GM21390 (cell line): ENCODE data around the gene SESN1.
"Not testable (repeated sequence)": the region's sequence is repeated elsewhere in the genome, so short reads cannot be mapped to it uniquely, and the experiment has no call there.

ENCODE experiments used
- ATAC-seq: cut with Tn5 transposase; IDR thresholded peaks from one replicate; pipeline ENCODE4 v1.9.1; 2021; ENCODE audit not compliant: unreplicated experiment

SESN1 gene

DNA sequence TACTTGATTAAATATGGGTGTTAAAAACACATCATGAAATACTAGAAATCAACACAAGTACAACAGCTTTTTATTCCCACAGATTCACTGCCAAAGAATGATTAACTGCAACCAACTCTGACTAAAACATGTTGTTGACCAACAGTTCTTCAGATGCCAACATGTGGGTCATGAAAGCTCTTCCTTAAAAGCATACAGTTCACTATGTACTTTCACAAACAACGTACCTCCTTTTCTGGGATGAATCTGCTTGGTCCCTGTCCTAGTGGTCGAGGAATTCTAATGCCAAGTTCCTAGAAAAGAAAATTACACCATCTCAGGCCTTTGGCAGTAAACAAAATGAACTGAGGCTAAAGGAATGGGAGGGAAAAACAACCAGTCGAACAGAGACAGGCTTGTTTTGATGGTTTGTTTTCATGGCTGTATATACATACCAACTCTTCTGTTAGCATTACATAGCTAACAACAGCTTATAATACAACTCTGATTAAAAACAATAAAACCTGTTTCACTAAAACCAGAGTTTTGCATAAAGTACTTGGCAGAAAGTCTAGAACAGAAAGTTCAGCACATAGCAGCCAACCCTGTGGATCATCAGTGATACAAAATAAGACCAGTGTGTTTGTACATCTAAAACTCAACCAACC, 92.5 kb downstream of the SESN1 start:
- ATAC-seq: no peak

DNA sequence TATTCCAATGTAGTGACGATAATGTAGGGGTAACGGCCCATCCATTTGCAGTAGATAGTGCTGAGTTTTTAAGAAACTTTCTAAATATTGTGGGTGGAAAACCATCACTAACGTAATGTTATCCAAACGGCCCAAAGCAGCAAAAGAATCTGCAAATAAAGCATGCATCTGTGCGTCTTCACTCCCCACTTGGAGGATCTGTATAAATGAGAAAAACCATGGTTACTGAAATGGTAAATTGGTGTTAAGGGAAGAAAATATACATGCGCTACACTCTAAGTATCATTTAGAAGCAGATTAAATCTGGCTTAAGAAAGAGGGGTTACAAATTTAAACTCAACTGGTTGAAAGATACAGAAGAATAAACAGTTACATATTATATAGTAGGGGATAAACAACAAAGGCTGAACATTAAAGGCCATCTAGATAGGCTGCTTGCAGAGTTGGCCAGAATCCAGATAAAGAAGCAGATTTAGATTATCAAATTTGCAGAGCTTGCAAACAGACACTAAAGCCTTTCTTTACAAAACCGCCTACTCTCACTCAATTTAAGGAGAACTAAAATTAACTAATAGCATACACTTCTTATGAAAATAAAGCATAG, 93.3 kb downstream of the SESN1 start:
- ATAC-seq: no peak

DNA sequence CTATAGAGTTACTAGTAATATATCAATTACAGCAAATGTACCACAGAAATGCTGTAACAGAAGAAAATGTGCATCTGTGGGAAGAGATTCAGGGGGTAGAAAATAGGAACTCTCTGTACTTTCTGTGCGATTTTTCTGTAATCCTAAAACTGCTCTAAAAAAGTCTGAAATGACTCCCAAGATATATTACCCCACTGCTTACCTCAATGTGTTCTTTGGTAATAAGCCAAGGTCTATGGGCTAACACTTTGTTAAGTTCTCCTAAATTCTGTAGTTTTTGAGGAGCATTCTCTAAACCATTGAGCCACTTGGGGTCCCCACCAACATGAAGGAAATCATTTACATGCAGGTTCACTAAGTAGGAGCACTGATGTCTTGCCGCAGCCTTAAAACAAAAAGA, 94.4 kb downstream of the SESN1 start:
- ATAC-seq: no peak

DNA sequence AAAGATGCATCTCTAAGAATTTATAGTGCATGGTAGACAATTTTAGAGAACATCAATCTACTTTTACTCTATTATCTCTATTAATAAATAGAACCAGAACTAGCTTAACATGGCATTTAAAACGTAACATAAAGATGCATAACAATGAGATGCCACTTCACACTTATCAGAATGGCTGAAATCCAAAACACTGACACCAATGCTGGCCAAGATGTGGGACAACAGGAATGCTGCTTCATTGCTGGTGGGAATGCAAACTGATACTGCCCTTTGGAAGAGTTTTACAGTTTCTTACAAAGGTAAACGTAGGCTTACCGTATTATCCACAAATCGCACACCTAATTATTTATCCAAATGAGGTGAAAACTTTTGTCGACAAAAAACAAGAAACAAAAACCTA, 95.2 kb downstream of the SESN1 start:
- ATAC-seq: no peak

DNA sequence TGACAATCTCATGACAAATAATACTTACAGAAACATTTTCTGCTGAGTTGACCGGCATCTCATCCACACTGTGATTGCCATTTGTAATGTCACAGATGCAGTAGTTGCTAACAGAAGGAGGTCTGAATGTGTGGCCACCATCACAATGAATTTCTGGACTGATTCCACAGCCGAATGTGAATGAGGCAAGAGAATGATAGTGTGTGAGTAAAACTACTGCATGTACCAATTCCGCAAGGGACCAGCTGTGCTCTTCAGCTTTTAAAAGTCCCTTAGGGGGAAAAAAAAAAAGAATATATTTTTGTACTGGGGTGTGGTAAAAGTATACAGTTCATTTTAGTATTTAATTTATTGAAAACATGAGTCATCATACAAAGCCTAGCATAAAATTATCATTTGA, 96.2 kb downstream of the SESN1 start:
- no peak for ATAC-seq

DNA sequence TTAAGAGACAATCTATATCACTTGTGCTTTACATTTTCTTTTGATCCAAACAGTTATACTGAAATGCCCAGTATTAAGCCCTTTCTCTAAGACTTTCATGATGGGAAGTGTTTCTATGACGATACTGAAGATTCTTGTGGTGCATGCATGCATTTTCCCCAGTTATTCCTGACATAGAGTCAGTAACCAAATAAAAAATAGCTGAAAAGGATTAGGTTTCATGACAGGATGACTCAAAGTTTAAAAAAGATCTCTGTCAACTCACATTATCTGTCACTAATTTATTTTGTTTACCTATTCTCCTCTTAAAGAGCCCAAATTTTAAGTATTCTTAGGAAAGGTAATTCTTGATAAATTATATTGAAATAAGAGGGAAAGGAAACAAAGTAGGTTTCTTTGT, 98.4 kb downstream of the SESN1 start:
- ATAC-seq: no peak

DNA sequence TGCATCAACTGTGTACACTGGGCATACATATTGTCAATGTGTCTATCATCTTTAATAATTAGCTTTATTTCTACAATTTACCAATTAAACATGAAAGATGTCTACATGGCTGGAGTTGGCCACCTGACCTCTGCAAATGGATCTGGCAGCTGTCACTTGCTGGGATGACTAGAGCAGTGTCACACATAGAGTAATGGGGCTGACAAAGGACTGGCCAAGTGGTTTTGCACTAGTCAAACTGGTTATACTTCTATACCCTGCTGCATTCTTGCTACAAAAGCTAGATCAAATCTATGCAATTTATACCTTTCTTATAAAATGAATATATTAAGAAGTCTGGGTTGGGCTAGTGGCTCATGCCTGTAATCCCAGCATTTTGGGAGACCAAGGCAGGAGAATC, 99.3 kb downstream of the SESN1 start:
- ATAC-seq: no peak

DNA sequence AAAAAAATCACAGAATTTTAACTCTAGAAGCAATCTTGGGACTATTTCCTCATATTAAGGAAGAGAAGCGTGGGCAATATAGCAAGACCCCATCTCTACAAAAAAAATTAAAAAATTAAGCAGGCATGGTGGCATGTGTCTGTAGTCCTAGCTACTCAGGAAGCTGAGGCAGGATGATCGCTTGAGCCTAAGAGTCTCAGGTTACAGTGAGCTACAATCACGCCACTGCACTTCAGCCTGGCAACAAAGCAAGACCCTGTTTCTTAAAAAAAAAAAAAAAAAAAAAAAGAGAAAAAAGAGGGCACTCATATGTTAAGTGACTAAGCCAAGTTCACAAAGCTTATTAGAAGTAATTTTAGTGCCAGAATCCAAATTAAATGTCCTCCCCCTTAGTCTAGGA, 100.8 kb downstream of the SESN1 start:
- ATAC-seq: no peak

DNA sequence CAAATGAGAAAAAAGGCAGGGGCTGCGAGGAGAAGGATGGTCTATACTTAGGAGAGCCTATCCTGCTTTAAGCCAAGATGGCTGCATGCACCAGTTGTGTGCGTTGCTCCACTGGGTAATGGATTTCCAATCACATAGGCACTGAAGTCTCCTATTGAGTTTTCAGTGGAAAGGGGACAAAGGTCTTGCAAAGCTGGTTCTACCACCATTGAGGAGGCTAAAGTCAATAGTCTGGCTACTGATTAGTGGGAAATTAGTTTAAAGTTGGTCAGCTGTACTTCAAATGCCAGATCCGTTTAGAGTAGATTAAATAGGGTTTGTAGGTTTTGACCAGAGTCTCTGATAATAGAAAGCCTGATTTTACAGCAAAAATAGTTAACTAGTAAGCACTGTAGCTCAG, 104.9 kb downstream of the SESN1 start:
- ATAC-seq: no peak

DNA sequence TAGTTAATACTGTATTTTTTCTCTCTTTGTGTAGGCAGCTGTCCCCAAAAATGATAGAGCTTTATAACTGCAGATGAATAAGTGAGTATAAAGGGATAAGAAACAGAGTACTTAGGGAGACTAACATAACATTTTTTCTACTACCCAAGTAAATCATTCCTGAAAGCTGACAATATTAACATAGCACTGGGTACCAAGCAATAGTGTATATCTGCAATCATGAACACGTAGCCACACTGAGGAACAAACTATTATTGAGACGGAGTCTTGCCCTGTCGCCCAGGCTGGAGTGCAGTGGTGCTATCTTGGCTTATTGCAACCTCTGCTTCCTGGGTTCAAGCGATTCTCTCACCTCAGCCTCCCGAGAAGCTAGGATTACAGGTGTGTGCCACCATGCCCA, 105.9 kb downstream of the SESN1 start:
- ATAC-seq: no peak

DNA sequence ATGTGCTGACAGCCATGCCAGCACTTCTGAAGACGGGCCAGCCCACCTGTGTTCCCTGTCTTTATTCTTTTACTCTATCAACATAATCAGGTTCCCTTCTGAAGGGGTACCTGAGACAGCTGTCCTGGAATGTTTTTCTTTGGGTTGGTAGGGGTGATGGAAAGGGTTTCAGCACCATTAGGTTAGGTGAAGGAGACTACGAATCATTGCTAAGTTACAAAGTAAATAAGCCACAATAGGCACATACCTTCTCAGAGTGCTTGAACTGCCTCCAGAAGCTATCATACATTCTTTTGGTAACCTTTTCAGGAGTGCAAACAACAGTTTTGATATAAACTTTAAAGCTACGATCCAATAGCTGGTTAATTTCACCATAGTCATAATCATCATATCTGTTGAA, 106.3 kb downstream of the SESN1 start:
- ATAC-seq: no peak

DNA sequence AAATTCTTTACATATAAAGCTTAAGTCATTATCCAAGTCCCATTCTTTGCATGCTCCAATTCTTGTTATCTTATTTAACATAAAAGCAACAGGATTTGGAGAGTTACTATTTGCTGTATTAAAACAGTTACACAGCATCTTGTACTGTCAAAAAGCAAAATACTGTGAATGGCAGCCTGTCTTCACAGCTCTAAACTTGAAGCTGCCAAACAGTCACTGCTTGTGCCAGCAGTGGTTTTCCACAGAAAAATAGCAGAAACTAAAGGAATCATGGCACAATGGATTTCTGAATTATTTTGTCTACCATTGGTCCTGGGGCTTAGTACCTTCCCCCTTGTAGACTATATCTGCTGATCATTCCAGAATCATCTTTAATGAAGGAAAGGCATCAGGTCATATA, 107.5 kb downstream of the SESN1 start:
- ATAC-seq: no peak

DNA sequence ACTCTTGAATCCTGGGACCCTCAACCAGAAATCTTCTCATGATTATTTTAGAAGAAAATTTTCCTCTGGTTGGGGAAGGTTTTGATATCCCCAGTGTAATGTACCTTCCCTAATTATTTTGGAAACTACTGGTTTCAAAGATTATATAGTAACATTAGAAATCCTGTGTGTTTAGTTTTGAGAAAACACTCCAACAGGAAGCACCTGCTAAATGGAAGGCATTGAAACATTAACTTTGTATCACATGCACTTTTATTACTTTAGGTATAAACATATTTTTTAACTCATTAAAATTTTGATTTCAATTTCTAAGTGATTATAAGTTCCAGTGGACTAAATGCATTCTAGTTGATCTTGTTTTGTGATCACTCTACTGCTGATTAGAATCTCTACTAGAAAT, 109.3 kb downstream of the SESN1 start:
- ATAC-seq: no peak

DNA sequence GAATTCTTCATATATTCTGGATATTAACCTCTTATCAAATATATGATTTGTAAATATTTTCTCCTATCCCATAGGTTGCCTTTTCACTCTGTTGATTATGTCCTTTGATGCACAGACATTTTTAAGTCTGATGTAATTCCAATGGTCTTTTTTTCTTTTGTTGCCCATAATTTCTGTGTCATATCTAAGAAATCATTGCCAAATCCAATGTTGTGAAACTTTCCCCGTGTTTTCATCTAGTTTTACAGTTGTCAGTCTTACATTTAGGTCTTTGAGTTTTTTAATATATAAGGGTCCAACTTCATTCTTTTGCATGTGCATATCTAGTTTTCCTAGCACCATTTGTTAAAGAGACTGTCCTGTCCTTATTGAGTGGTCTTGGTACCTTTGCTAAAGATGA, 111.5 kb downstream of the SESN1 start:
- ATAC-seq: no peak

DNA sequence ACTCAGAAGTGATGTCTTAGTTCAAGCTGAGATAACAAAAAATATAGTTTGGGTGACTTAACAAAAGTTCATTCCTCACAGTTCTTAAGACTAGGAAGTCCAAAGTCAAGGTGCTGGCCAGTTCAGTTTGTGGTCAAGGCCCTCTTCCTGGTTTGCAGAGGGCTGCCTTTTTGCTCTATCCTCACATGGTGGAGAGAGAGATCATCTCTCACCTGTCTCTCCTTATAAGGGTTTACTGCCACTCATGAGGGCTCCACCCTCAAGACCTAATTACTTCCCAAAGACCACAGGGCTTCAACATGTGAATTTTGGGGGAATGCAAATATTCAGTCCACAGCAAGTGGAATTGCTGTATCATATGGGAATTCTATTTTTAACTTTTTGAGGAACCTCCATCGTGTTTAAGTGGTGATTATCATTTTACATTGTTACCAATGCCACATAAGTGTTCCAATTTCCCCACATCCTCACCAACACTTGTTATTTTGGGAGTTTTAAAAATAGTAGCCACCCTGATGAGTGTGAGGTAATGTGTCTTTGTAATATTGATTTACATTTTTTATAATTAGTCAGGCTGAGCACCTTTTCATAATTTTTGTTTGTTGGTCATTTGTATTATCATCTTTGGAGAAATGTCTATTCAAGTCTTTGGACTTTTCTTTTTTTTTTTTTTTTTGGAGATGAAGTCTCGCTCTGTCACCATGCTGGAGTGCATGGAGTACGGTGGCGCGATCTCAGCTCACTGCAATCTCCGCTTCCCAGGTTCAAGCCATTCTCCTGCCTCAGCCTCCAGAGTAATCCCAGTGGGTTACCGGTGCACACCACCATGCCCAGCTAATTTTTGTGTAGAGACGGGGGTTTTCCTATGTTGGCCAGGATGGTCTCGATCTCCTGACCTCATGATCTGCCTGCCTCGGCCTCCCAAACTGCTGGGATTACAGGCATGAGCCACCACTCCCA, 112.2 kb downstream of the SESN1 start:
- ATAC-seq: no peak

DNA sequence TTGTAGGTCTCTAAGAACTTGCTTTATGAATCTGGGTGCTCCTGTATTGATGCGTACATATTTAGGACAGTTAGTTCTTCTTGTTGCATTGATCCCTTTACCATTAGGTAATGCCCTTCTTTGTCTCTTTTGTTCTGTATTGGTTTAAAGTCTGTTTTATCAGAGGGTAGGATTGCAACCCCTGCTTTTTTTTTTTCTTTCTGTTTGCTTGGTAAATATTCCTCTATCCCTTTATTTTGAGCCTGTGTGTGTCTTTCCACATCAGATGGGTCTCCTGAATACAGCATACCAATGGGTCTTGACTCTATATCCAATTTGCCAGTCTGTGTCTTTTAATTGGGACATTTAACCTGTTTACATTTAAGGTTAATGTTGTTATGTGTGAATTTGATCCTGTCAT, 116.0 kb downstream of the SESN1 start:
- not testable (repeated sequence) for ATAC-seq

DNA sequence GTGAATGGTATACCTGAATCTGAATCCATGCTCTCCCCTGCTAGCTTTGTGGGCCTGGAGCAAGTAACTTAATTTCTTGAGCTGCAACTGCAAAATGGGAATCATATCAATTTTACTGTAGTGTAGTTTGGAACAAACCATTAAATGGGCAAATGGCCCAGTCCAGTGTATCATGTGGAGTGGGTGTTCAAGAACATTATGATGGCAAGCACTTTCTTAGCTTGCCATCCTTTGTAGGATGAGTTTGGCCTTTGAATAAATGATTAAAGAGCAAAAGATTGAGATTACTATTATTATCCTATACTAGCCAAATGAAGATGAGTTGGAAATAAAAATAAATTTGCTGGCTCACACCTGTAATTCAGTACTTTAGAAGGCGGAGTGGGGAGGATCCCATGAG, 120.4 kb downstream of the SESN1 start:
- no peak for ATAC-seq

DNA sequence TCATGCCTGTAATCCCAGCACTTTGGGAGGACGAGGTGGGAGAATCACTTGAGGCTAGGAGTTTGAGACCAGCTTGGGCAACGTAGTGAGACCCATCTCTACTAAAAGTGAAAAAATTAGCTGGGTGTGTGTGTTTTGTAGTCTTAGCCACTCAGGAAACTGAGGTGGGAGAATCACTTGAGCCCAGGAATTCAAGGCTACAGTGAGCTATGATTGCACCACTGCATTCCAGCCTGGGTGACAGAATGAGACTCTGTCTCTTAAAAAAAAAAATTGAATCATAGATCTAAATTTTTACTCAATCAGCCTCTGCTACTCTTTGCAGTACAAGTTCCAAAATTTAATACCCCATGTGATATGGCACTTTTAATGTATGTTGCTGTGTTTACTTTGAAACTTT, 124.9 kb downstream of the SESN1 start:
- ATAC-seq: no peak

DNA sequence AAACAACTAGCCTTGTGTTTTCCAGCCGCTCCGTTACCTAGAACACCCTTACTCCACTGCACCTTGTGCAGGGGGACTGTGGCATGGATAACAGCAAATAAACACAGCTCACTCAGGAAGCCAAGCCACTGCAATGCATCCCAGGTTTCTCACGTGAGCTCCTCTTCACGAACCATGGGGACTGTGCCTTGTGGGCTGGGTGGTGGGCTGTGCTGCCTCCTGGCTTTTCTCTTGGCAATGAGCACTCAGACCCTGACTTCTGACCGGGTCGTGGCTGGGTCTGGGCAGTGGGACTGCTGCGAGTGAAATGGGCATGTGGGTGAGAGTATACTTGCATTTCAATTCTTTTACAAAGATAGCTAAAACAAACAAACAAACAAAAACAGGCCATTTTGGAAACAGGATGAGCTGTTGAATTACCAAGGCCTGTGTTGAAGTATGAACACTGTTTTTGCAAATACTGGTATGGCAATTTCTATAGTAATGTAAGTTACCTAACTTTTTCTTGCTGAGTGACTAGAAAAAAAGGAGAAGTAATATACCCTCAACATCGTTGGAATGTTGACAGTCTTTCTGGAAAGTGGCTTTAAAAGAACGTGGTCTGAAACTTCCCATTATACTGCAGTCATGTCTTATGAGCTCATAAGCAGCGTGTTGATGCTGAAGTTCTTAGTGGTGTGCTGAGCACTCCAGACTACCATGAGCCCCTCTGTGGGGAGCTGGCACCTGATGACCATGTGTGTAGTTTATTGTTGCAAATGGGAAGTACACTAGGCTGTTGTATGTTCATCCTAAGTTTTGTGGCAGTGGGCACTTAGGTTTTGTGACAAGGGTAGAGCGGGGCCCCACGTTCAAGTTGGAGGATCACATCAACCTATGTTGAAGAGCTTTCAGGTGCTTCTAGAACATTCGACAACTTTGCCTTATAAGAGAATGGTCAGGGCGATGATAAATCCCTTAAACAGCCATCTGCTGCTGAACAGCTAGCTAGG, 126.0 kb downstream of the SESN1 start:
- no peak for ATAC-seq

DNA sequence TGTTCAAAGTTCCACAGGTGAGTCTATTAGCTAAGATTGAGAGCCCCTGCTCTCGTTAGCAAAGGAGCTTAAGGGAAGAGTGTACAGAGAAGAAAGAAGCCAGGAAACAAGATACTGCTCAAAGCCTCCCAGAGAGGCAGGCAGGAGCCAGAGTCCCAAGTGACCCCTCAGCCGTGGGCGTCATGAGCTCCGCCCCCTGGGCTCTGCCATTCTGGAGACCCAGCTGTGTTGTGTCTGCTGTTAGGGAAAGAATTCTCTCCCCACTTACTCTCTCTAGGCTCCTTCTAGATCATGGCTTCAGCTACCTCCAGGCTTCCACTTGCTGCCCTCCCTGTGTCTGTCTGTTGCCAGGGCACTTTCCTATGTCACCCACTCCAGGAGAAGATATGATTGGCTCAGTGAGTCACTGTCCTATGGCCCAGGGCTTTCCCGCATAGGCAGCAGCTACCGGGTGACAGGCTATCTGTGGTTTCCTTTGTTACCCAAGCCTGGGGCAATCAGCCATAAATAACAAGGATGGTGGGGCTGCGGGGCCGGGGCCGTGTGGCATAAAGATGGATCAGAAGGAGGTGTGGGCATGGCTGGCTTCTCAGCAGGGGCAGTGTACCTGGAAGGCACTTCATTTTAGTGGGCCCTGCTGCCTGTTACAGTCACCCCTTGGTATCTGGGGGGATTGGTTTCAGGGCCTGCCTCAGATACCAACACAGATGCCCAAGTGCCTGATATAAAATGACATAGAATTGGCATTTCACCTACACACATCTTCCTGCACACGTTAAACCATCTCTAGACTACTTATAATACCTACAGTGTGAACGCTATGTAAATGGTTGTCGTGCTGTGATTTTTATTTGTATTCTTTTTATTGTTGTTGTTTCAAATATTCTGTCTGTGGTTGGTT, 127.5 kb downstream of the SESN1 start:
- no peak for ATAC-seq
